Measurements from ENCODE around the gene LENG8.
"Not testable (repeated sequence)": the region's sequence is repeated elsewhere in the genome, so short reads cannot be mapped to it uniquely, and the experiment has no call there.

LENG8 gene

DNA sequence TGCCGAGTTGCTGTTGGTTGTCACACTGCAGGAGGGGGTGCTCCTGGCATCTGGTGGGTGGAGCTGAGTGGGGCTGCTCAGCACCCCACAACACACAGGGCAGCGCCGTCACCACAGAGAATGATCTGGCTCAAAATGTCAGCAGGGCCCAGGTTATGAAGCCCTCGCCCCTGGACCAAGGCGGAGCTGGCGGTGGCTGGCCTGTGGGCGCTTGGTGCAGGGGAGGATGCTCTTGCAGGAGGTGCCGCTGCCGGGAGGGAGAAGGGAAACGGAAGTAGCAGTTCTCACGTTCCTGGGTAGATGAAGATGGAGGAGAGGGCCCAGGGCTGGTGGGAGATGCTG is 14.2 kb upstream of the LENG8 start:
- DNase-seq (ENCODE audit: low spot score), result no peak
- TF ChIP-seq, protein P1, sequence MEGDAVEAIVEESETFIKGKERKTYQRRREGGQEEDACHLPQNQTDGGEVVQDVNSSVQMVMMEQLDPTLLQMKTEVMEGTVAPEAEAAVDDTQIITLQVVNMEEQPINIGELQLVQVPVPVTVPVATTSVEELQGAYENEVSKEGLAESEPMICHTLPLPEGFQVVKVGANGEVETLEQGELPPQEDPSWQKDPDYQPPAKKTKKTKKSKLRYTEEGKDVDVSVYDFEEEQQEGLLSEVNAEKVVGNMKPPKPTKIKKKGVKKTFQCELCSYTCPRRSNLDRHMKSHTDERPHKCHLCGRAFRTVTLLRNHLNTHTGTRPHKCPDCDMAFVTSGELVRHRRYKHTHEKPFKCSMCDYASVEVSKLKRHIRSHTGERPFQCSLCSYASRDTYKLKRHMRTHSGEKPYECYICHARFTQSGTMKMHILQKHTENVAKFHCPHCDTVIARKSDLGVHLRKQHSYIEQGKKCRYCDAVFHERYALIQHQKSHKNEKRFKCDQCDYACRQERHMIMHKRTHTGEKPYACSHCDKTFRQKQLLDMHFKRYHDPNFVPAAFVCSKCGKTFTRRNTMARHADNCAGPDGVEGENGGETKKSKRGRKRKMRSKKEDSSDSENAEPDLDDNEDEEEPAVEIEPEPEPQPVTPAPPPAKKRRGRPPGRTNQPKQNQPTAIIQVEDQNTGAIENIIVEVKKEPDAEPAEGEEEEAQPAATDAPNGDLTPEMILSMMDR (IDR thresholded peaks at IDR 0.05; ENCODE audit: extremely low read depth, missing control alignments), result no peak

DNA sequence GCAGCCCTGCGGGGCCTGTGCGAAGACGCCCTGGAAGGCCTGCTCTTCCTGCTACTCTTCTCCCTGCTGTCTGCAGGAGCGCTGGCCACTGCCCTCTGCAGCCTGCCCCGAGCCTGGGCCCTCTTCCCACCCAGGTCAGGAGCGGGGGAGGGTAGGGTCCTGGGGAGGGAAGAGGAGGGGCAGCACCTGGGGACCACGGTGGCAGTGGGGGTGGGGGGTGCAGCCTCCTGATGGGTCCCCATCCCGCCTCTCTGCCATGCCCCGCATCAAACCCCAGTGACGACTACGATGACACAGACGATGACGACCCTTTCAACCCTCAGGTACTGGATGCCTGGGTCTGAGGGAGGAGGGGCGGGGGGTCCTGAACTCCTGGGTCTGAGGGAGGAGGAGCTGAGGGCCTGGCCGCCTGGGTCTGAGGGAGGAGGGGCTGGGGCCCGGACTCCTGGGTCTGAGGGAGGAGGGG is 13.4 kb upstream of the LENG8 start:
- DNase-seq (ENCODE audit: low spot score), result no peak
- TF ChIP-seq, protein P1 (IDR thresholded peaks at IDR 0.05; ENCODE audit: extremely low read depth, missing control alignments), result no peak

DNA sequence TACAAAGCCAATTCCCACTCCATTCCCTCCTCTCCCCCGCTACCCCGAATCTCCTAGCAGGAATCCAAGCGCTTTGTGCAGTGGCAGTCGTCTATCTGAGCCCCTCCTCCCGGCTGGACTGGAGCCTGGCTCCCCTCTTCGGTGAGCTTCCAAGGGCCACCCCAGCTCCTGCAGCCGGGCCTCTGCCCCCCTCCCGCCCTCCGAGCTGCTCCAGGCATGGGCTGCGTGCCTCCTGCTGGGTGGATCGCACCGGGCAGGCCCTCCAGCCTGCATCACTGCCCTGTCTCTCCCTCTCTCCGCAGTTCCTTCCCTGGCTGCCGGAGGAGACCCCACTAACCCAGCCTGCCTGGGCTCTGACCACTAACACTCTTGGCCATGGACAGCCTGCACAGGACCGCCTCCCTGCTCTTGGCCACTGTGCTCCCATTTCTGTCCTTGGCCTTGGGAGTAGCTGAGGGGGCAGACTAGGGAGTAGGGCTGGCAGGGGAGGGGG is 12.9 kb upstream of the LENG8 start:
- TF ChIP-seq, protein P1 (IDR thresholded peaks at IDR 0.05; ENCODE audit: extremely low read depth, missing control alignments), result no peak
- no peak for DNase-seq (ENCODE audit: low spot score)

DNA sequence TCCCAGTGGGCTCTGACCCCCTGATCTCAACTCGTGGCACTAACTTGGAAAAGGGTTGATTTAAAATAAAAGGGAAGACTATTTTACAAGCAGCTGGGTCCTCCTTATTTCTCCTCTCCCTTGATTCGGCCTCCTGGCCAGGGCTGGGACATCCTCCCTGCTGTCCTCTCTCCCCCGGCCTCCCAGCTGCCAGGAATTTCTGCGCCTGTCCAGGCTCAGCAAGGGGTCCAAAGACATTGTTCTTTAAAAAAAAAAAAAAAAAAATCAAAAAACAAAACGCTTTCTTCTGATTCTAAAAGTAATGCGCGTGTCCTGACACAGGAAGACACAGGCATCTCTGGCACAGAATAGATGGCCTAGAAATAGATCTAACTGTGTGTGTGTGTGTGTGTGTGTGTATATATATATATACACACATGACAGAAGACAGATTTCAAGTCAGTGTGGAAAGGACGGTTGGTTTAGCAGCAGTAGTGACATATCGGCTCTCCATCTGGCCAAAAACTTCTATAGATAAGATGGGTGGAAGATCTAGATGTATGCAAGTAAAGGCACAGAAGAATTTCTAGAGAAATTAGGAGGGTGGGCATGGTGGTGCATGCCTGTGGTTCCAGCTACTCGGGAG is 12.3 kb upstream of the LENG8 start:
- DNase-seq (ENCODE audit: low spot score), result no peak
- TF ChIP-seq, protein P1 (IDR thresholded peaks at IDR 0.05; ENCODE audit: extremely low read depth, missing control alignments), result no peak

DNA sequence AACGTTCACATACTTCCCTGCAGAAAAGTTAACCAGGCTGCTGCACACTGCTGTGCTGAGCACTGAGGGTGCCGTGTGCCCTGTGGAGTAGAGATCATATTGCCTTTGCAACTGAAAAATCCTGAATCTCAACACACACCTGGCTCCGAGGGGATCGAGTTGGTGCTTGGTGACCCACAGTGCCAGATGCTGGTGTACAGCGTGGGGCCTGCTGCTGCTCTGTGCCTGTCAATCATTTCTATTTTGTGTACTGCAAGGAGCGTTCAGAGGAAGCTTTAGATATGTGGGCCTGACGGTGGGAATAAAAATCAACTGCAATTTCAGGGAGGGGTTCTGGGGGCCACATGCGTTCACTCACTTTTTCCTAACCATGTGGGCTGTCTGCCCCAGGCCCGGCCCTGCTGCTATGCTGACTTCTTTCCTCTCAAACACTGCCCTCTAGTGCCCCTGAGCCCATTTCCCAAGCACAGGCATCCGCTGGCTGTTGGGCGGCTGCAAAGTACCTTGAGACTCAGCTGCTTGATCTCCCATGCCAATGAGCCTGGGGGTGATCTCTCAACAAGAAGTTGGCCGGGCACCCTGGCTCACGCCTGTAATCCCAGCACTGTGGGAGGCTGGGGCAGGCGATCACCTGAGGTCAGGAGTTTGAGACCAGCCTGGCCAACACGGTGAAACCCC is 9.7 kb upstream of the LENG8 start:
- TF ChIP-seq, protein P1 (IDR thresholded peaks at IDR 0.05; ENCODE audit: extremely low read depth, missing control alignments), result no peak
- DNase-seq (ENCODE audit: low spot score), result no peak

DNA sequence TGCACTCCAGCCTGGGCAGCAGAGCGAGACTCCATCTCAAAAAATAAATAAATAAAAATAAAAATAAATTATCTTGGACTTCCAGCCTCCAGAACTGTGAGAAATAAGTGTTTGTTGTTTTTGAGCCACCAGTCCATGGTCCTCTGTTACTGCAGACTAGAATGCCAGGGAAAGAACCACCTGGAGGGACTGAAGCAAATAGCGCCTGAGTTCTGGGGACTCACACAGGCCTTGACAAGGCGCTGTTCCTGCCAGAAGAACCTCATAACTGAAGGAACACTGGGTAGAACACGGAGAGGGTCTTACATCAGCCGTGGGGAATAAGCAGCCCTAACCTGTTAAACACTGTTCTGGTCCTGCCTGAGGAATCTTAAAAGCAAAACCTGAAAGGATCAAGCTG is 8.4 kb upstream of the LENG8 start:
- DNase-seq (ENCODE audit: low spot score), result no peak
- TF ChIP-seq, protein P1 (IDR thresholded peaks at IDR 0.05; ENCODE audit: extremely low read depth, missing control alignments), result no peak

DNA sequence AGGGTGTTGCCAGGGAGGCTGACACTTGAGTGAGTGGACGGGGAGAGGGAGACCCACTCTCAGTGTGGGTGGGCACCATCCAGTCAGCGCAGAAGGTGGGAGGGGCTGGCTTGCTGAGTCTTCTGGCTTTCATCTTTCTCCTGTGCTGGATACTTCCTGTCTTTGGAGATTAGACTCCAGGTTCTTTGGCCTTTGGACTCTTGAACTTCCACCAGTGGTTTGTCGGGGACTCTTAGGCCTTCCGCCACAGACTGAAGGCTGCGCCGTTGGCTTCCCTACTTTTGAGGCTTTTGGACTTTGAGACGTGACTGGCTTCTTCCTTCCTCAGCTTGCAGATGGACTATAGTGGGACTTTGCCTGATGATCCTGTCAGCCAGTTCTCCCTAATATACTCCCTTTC is 4.3 kb upstream of the LENG8 start:
- no peak for DNase-seq (ENCODE audit: low spot score)
- TF ChIP-seq, protein P1 (IDR thresholded peaks at IDR 0.05; ENCODE audit: extremely low read depth, missing control alignments), result no peak

DNA sequence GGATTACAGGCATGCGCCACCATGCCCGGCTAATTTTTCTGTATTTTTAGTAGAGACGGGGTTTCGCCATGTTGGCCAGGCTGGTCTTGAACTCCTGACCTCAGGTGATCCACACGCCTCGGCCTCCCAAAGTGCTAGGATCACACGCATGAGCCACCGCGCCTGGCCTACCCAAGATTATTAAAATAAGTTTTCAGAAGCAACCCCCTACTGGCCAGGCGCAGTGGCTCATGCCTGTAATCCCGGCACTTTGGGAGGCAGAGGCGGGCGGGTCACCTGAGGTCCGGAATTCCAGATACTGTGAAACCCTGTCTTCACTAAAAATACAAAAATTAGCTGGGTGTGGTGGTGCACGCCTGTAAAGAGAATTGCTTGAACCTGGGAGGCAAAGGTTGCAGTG is 2.6 kb upstream of the LENG8 start:
- DNase-seq (ENCODE audit: low spot score), result not testable (repeated sequence)
